ENCODE measurements around the gene FAM110D.

Gene FAM110D

DNA sequence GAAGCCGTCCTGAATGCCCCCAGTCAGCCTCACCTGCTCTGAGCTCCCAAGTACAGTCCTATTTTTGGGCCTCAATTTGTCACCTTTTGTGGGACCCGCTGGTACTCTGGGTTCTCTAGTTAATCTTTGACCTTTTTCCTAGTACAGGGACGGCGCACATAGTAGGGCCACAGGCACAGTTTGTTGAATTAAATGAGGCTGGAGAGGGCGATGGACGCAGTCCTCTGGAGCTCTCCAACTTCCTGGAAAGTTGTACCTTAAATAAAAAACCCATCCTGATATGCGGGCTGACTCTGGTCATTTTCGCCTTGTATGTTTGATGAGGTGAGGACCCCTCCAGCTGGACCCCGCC, 4.8 kb downstream of the FAM110D start:
- no peak for TF ChIP-seq GATA3 (IDR thresholded peaks at IDR 0.05; ENCODE audit: low read depth, low read length)
- TF ChIP-seq GATA2 (IDR thresholded peaks at IDR 0.05; ENCODE audit: low read depth, low read length): no peak

DNA sequence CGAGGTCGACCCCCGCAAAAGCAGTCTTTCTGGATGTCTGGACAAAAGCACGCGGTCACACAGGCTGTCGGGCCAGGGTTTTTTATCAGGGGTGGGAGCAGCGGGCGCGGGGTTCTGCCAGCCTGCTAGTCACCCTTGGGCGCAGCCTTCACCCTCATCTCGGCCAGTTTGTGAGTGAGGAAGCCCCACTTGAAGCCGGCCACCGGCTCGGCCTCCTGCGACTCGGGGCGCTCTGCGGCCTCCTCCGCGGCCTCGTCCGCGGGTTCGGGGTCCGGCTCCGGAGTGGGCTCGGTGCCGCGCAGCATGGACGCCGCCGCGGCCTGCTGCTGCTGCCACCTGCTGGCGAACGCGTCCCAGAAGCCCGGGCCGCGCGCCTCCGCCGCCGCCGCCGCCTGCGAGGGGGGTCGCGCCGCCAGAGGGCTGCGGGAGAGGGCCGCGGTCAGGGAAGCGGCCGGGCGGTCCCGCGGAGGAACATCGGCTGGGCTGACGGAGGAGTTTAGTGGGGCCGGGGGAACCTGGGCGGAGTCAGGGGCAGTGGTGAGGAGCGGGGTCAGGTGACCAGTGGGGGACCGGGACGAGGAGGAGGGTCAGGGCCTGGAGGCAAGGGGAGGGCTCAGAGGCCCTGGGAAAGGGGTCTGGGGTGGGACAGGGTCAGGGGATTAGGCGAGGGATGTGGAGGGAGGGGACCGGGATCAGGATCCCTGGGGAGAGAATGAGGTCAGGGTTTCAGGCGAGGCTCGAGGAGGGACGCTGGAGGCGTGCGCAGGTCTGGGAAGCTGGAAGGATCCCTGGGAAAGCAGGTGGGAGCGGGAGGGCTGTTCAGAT, 5.4 kb downstream of the FAM110D start:
- TF ChIP-seq GATA3 (IDR thresholded peaks at IDR 0.05; ENCODE audit: low read depth, low read length) (no peak), GATA2 (IDR thresholded peaks at IDR 0.05; ENCODE audit: low read depth, low read length) (no peak)

DNA sequence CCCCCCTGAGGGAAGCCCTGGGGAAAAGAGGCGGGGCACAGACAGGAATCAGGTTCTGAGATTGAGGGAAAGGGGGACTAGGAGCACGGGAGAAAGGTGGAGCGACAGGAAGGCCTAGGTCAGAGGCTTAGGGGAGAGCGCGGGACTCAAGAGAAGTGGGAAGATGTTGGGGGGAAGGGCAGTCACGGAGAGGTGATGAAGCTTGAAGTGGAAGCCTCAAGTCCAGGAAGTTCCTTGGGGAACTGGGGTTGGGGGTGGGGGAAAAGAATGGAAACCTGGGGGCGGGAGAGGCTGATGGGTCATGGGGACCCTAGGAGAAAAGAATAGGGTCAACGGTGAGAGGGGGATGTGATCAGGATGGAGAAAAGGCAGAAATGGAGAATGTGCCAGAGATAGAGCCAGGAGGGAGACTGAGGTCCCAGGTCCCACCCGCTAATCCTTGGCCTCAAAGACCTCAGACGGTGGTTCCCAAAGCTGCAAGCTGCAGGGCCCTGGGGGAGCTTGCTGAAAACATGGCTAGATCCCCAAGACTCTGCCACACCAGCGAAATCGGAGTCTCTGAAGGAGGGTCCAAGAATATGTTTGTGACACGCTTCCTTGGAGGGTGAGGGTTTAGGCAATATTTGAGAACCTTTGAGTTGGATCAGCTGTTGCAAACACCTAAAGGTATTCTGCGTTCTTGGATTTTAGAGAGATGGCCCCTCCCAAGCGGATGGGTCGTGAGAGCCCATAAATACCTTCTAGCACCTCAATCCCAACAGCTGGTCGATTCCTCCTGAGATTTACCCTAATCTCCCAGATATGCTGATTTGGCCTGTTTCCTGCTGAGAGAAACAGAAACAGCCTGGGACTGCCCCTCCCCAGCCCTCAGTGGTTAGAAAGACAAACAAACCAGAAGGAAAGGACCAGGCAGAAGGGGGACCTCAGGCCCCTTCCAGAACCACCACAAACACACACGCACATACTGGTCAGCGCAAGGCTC, 6.3 kb downstream of the FAM110D start:
- TF ChIP-seq GATA3 (IDR thresholded peaks at IDR 0.05; ENCODE audit: low read depth, low read length): no peak

DNA sequence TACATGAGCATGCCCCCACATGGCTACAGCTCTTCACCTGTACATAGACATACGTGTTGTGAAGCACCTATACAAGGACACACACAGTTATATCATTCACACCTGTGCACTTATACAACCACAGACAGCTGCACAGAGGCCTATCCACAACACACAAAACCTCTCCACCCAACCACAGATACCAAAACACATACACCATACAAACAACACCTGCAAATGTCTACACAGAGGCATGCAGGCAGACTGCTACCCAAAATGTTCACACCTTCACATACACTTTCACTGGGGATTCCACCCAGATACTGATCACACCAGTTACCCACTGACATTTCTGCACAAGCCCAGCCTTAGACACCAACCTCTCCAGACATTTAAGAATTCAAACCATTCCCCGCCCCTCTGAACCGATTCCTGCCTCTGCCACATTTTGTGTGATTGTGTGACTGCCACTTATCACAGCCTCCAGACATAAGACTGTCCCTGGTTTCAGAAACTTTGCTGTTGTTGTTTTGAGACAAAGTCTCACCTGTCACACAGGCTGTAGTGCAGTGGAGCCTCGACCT, 7.9 kb downstream of the FAM110D start:
- no peak for TF ChIP-seq GATA2 (IDR thresholded peaks at IDR 0.05; ENCODE audit: low read depth, low read length)
- no peak for TF ChIP-seq GATA3 (IDR thresholded peaks at IDR 0.05; ENCODE audit: low read depth, low read length)

DNA sequence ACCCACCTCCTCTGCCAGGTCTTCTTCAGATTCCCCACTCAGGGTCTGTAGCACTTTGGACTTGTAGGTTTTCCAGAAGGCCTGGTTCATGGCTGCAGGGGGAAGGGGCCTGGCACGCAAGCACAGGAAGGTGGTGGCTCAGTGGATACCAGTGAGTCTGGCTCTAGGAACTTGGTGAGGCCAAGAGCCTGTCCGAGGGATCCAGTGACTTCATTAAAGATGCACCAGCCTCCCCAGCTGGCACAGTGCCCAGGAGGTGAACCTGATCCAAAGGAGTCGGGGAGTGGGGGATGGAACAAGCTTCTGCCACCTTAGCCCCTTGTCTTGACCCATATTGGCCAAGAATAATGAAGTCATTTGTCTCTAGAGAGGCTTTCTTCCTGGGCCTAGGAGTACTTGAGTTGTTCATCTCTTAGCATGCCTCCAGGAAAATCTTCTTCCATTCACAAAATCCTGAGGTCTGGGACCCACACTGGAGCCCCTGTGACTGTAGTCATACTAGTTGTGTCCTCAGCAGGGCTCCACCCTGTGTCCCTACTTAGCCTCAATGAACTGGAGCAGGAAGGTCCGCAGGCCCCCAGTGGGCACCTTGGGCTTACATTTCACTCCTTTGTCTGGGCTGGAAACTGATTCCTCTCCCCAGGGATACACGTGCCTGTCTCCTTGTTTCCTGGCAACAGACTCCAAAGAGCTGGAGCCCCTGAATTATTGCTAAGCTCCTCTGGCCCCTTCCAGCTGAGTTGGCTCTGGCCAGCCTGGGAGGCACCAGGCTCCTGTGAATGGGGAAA, 9.7 kb downstream of the FAM110D start, which contains the start of gene C1orf232:
C1orf232 (minus strand) TSS at position 554 of the 788 bp plus-strand sequence; CDS start at position 90, 464 bp downstream.
- no peak for TF ChIP-seq GATA2 (IDR thresholded peaks at IDR 0.05; ENCODE audit: low read depth, low read length)
- no peak for TF ChIP-seq GATA3 (IDR thresholded peaks at IDR 0.05; ENCODE audit: low read depth, low read length)

DNA sequence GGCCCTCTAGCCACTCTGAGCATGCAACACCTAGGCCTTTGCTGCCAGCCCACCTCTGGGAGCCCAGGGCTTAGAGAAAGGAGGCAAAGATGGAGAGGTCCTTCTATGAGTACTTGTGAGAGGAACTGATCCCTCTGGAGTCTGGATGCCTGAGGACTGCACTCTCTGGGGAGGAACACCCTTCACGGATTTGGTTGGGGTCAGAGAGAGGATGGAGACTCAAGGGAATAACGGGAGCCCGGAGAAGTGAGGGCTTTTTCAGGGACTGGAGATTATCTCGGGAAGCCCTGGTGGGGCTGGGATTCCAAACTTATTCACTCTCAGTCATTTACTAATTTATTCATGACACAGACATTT, 10.3 kb downstream of the FAM110D start:
- TF ChIP-seq GATA2 (IDR thresholded peaks at IDR 0.05; ENCODE audit: low read depth, low read length): no peak
- TF ChIP-seq GATA3 (IDR thresholded peaks at IDR 0.05; ENCODE audit: low read depth, low read length): no peak

DNA sequence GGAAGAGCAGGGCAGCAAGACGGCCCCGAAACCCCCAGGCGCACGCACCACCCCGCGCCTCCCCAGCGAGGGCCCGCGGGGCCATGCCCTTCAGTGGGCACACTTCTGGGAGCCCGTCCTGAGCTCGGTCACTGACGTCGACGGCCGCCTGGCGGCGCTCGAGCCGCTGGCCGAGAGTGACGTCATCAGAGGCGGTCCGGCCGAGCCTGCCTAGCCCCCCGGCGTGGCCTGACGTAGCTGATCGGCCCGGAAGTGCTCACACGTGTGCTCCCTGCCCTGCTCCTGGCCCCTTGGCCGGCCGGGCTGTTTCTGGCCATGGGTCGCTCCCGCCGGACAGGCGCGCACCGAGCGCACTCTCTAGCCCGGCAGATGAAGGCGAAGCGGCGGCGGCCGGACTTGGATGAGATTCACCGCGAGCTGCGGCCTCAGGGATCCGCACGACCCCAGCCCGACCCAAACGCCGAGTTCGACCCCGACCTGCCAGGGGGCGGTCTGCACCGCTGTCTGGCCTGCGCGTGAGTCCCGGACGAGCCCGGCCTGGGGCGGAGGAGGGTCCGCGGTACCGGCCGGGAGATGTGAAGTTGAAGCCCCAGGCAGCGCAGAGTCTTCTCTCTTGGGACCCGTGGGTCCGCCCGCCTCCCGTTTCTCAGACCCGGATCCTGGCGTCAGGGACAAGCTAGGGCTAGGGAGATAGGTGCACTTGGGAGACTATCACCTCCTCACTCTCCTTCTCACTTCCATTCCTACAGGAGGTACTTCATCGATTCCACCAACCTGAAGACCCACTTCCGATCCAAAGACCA, 11.0 kb downstream of the FAM110D start, which contains the start of gene ZNF593:
ZNF593 (plus strand) TSS at position 240 of the 803 bp plus-strand sequence; CDS start at position 316, 76 bp downstream.
- TF ChIP-seq GATA3 (IDR thresholded peaks at IDR 0.05; ENCODE audit: low read depth, low read length): no peak
- no peak for TF ChIP-seq GATA2 (IDR thresholded peaks at IDR 0.05; ENCODE audit: low read depth, low read length)

DNA sequence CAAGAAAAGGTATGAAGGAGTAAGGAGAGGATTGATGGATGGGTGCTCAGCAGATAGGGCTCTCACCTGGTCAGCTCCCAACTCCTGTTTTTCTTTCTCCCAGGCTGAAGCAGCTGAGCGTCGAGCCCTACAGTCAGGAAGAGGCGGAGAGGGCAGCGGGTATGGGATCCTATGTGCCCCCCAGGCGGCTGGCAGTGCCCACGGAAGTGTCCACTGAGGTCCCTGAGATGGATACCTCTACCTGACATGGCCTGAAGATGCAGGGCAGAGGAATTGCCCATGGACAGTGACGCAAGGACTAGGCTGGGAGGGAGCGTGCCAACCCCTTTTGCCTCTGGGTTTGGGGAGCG, 11.6 kb downstream of the FAM110D start:
- TF ChIP-seq GATA2 (IDR thresholded peaks at IDR 0.05; ENCODE audit: low read depth, low read length): no peak

DNA sequence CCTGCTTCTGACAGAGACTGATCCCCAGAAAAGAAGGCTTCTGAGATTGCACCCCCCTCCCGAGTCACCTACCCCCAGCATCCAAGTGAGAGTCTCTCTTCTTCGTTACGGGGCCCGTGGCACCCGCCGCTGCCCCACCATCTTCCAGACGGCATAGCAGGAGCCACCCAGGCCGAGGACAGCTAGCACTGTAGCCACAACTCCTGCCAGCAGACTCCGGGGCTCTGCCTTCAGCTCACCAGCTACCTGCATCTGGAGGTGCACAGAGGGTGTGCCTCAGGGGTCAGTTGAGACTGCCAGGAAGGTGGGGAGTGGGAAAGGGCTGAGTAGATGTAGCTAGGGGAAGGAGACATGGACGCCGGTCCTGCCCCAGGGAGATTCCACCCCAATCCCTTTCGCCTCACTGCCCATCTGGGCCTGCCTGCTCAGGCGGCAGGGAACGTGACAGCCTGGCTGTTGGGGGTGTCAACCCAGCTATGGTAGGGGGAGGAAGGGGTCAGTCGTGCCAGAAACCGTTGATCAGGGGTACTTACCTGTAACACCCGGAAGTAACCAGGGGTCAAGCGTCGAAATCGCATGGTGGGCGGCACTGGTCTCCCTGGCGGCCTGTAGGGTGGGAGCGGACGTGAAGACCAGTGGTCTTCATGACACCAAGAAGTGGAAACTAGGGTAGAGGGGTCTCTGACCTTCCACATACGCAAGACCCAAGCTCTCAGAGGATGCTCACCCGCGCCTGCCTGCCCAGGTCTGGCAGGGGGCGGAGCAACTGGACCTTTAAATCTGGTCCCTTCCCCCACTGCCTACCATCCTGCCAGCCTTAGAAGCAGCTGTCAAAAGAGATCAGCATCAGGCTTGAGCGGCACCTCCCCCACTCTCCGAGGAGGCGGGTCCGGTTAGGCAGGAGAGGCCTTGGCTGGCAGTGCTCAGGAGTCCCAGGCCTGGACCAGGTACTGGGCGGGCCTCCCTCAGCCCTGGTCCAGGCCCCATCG, 12.5 kb downstream of the FAM110D start, which contains the start of gene ZNF593OS:
ZNF593OS (minus strand) TSS at position 749 of the 989 bp plus-strand sequence; CDS start at position 578, 171 bp downstream.
- TF ChIP-seq GATA2 (IDR thresholded peaks at IDR 0.05; ENCODE audit: low read depth, low read length) (no peak), GATA3 (IDR thresholded peaks at IDR 0.05; ENCODE audit: low read depth, low read length) (no peak)

DNA sequence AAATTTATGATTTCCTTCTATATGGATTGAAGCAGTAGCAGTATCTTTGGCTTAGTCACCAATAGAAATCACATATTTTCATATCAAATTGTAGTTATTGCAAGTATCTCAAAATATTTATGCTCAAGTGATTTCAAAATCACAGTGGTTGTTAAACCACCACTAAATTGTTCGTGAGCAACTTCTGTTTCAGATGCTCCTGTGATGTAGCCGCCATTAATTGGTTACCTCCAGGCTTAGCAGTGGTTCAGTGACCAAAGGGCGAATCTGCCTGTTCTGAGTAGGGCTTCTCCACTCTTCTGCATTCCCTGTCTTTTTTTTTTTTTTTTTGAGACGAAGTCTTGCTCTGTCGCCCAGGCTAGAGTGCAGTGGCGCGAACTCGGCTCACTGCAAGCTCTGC, 16.5 kb downstream of the FAM110D start:
- TF ChIP-seq GATA2 (IDR thresholded peaks at IDR 0.05; ENCODE audit: low read depth, low read length) (no peak), GATA3 (IDR thresholded peaks at IDR 0.05; ENCODE audit: low read depth, low read length) (no peak)

DNA sequence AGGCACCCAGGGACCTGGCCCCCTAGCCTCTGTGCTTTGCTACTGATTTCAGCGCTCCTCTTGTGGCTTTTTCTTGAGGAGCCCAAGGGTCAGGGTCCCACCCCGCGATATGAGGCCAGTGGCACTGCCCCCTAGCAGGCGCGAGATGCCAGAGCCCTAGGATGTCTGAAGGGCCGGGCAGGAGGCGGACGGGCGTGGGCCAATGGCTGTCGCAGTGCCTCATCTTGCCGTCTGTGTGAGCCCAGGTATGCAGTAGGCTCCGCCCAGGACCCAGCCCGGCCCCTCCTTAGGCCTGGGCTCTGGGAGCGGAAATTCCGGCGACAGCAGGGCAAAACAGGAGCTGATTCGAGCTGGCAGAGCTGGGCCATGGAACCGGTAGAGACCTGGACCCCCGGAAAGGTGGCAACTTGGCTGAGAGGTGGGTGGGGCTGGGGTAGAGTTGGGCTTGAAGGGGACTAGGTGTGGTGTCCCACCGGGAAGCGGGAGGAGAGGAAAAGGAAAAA, 18.4 kb downstream of the FAM110D start, which contains the start of gene CNKSR1:
CNKSR1 (plus strand) TSS at position 310 of the 503 bp plus-strand sequence; CDS start at position 367, 57 bp downstream.
- TF ChIP-seq GATA3 (IDR thresholded peaks at IDR 0.05; ENCODE audit: low read depth, low read length): no peak
- TF ChIP-seq GATA2 (IDR thresholded peaks at IDR 0.05; ENCODE audit: low read depth, low read length): no peak
